ENCODE measurements around the gene CCDC127.
"Not testable (repeated sequence)": the region's sequence is repeated elsewhere in the genome, so short reads cannot be mapped to it uniquely, and the experiment has no call there.

CCDC127 gene

DNA sequence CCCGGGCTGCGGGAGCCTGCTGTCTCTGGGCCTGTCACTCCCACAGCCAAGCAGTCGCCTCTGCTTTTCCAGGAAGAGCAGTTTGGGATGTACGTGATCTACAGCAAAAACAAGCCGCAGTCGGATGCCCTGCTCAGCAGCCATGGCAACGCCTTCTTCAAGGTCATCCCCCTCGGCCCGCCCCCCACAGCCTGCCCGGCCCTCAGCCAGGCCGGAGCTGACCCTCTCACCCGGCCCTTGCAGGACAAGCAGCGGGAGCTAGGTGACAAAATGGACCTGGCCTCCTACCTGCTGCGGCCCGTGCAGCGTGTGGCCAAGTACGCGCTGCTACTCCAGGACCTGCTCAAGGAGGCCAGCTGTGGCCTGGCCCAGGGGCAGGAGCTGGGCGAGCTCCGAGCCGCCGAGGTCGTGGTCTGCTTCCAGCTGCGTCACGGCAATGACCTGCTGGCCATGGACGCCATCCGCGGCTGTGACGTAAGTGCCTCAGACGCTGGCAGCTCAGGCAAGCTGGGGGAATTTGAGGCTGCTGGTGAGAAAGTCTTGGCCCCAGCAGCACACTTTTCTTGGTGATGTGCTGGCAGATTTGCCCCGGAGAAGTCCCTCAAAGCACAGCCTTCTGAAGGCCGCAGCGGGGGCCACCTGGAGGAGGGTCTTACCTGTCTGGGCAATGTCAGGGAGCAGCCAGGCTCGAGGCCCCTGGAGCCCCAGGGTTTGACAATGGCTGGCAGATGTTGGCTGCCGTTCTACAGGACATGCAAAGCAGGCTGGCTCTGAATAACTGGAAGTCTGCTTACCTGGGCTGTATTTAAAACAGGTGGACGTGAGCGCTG lies 46.8 kb downstream of the CCDC127 start:
- no peak for DNase-seq

DNA sequence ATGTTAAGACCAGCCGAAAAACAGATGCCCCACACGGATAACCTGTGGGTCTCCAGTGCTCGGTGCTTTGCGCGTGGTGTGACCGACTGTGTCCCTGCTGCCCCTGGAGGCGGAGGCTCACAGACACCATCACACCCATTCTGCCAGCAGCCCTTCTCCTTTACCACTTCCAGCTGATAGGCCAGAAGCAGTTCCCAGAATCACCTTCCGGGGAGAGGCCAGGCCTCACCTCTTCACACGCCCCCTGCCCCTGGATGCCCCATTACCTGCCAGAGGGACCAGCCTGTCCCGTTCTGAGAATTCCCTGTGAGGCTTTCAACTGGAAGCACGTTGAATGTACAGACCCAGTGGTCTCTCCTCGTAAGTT lies 48.2 kb downstream of the CCDC127 start:
- no peak for DNase-seq

DNA sequence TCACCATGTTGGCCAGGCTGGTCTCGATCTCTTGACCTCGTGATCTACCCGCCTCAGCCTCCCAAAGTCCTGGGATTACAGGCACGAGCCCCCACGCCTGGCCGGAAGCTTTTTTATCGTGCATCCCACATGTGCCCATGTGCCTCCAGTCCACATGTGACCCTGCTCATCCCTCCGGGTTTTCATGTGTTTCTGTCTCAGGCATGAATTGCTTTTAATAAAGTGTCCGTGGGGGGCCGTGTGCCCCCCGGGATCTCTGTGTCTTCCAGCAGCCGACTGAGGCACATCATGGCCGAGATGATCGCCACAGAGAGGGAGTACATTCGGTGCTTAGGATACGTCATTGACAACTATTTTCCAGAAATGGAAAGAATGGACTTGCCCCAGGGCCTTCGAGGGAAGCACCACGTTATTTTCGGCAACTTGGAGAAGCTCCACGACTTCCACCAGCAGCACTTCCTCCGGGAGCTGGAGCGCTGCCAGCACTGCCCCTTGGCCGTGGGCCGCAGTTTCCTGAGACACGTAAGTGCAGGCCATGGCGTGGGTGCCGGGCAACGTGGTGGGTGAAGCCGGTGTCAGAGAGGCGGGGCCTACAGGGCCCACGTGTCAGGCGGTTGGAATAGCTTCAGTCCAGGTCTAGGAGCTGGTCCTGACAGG lies 48.8 kb downstream of the CCDC127 start:
- DNase-seq = no peak

DNA sequence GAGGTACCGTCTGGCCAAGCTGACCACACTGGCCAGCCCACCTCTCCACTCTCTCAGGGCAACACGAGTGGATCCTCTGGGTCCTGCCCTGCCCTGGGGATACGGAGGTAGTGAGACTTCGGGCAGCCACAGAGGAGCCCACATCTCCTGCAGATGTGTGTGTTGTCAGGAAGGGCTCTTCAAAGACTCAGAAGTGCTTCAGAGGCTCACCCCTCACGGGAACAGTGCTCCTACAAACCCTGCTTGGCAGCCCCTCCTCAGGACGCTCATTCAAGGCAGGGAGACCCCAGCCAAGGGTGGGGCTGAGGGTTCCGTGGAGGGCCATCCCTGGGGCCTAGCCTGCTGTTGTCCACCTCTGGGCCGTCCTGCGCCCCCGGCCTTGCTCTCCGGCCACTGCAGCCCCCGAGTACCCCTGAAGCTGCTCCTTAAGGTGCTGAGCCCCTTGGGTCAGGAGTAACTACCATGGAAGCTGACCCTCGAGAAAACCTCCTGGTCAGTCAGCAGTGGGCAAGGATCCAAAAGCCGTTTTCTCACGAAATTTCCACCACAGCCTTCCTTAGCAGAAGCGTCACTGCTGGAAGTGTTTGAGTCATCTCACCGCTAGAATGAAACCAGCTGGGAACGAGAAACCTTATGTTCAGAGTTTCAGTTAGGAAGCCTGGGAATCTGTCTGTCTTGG lies 49.8 kb downstream of the CCDC127 start:
- DNase-seq = no peak

DNA sequence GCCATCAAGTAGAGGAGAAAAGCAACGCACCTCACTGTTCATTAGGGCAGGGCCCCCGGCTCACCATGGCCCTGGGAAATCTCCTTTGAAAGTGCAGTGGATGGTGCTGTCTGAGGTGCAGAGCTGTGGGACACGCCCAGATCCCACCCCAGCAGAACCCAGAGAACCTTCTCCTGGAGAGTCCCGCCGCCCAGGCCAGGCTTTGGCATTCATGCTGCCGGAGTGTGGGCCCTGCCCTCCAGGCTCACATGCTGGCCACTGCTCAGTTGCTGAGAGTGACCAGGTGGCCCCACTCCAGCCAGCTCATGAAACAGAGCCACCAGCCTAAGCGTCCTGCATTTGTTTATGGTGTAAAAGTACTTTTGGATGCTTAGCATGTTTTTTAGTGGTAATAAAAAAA lies 50.4 kb downstream of the CCDC127 start:
- no peak for DNase-seq

DNA sequence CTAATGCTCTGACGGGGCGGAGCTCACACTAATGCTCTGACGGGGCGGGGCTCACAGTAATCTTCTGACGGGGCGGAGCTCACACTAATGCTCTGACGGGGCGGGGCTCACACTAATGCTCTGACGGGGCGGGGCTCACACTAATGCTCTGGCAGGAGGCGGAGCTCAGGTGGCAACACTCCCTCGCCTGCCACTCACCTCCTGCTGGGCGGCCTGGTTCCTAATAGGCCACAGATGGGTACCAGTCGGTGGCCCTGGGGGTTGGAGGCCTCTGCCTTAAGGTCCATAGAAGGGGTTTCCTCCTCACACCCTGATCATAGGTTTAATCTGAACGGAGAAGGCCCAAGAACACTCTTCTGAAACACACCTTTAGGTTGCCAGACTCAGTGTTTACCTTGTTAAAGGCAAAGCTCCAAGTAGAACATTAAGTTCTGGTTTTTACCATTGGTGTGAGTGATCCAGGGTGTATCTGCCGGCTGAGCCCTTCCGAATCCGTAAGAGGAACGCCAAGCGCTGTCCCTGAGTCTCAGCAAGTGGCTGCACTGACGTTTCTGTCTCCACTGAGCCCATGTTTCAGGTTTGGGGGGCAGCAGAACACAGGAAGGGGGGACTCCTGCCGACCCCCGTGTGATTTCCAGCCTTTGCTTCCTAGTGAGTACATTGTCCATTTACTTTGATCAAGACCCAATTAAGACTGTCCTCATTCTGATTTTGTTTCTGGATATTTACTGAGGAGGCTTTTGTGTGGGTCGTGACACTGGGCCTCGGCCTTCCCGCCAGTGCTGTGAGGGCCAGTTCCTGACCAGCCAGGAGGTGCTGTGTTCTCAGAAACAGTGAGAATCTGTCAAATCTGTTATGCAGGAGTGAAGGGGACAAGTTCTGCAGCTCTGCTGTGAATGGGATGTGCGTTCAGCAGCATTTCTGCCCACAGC lies 51.2 kb downstream of the CCDC127 start:
- no peak for DNase-seq

DNA sequence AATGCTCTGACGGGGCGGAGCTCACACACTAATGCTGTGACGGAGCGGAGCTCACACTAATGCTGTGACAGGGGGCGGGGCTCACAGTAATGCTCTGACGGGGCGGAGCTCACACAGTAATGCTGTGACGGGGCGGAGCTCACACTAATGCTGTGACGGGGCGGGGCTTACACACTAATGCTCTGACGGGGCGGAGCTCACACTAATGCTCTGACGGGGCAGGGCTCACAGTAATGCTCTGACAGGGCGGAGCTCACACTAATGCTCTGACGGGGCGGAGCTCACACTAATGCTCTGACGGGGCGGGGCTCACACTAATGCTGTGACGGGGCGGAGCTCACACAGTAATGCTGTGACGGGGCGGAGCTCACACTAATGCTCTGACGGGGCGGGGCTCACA lies 53.2 kb downstream of the CCDC127 start:
- not testable (repeated sequence) for DNase-seq

DNA sequence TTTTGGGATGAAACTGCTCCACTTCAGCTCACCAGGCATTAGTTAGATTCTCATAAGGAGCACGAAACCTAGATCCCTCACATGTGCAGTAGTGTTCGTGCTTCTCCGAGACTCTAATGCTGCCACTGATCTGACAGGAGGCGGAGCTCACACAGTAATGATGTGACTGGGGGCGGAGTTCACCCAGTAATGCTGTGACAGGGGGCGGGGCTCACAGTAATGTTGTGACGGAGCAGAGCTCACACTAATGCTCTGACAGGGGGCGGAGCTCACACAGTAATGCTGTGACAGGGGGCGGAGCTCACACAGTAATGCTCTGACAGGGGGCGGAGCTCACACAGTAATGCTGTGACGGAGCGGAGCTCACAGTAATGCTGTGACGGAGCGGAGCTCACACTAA lies 53.7 kb downstream of the CCDC127 start:
- no peak for DNase-seq

DNA sequence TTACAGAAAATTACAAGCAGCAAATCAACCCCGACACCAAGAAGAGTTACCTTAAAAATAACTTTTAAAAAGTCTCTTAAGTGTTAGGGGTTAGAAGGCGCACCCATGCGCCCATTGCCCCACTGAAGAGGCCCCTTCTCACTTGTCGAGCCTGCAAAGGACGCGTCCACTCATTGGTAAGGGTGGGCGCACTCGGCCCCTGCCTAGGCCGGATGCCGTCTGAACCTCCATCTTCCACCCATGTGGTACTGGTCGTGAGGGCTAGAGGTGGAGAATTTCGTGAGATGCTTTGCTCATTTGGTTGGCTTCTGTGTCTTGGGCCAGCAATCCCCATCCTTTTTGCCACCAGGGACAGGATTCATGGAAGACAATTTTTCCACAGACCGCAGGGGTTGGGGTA lies 54.1 kb downstream of the CCDC127 start:
- DNase-seq = no peak

DNA sequence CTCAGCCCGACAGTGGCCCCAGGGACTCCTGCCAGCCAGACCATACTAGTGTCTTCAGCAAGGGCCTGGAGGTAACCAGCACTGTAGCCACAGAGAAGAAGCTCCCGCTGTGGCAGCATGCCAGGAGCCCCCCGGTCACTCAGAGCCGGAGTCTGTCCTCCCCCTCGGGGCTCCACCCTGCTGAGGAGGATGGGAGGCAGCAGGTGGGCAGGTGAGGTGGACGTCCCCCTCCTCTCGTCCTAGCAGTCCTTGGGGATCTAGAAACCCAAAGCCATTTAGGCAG lies 54.7 kb downstream of the CCDC127 start:
- no peak for DNase-seq

DNA sequence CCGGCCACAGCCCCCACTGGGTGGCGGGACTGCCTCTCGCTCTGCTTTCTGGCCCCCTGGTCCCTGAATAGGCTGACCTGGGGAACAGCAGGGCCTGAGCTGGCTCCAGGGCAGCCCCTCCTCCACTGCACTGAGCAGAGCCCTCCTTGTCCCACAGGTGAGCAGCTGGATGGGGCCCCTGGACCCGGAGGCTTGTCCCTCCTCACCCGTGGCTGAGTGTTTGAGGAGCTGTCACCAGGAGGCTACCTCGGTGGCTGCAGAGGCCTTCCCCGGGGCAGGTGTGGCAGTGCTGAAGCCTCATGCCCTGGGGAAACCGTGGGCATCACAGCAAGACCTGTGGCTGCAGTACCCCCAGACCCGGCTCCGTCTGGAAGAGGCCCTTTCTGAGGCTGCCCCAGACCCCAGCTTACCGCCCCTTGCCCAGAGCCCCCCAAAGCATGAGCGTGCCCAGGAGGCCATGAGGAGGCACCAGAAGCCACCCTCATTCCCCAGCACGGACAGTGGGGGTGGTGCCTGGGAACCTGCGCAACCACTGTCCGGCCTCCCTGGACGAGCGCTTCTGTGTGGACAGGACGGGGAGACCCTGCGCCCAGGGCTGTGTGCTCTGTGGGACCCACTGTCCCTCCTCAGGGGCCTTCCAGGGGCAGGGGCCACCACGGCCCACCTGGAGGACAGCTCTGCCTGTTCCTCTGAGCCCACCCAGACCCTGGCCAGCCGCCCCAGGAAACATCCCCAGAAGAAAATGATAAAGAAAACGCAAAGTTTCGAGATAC lies 55.2 kb downstream of the CCDC127 start:
- no peak for DNase-seq

DNA sequence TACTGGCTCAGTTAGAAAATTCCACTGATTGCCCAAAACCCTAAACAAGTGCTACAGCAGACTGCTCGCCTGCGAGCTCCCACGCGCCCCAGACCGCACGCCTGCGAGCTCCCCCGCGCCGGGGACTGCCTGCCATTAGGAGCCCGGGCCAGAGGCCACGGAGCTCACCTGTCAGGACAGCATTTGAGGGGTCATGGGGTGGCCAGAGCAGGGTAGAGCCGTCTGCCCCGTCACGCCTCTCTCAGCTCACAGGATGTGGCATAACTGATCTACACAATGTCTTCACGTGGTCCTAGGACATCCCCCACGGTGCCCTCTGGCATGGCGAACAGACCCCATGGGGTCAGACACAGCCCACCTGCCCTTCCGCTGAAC lies 55.8 kb downstream of the CCDC127 start:
- no peak for DNase-seq

DNA sequence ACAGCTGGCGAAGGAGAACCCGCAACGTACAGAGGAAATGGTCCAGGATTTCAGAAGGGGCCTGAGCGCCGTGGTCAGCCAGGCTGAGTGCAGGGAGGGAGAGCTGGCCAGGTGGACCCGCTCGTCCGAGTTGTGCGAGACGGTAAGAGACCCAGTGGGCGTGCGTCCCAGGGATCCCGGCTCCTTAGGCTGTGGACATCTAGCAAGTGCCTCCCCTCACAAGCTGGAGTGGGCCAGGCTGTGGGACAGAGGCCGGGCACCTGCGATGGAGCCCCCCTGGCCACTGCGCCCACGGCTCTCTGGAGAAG lies 56.2 kb downstream of the CCDC127 start:
- no peak for DNase-seq

DNA sequence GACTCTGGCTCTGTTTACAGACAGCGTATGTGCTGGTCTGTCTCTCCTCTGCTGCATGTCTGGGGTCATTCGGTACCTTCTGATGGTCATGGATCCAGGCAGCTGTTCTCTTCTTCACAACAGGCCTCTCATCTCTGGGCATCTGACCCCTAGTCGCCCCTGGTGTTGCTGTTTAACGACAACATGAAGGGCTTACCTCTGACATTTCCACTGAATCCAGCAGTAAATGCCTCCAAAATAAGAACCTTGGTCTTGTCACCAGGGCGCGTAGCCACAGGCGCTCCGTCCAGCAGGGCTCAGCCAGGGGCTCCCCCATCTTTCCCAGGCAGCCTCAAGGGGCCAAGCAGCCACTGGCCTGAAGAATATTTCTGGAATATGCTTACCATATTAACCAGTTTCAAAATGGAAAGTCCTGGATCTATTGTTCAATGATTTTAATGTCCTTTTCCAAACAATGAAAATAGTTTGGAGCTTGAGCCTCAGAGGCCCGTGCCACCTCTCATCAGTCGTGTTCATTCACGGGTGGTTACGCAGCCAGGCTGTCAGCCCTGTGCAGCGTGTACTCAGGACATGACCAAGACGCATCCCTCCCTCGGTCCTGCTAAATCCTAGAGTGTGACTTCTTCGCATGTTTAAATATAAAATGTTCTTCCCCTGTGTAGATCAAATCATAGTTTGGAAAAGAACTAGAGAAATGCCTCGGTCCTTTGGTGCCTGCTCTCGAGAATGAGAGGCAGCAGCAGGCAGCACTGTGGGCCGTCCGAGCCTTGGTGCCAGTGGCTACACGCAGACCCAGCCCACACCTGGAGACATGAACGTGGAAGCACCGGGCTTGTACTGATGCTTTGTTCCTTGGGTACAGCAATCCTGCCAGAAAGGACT lies 56.8 kb downstream of the CCDC127 start:
- no peak for DNase-seq

DNA sequence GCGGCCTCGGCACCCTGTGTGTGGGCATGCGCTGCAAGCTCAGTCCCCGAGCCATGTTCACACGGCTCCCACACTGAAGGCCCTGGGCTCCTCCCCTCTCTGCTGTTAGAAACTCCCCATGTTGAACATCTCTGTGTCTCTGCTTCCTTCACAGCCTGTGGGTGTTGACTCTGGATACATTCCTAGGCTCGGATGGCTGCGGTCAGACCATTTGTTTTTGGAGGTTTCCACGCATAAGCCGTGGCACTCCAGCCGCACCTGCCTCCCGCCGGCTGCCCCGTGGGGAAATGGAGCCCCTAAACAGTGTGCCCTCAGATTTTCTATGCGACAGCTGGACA lies 57.8 kb downstream of the CCDC127 start:
- DNase-seq = no peak

DNA sequence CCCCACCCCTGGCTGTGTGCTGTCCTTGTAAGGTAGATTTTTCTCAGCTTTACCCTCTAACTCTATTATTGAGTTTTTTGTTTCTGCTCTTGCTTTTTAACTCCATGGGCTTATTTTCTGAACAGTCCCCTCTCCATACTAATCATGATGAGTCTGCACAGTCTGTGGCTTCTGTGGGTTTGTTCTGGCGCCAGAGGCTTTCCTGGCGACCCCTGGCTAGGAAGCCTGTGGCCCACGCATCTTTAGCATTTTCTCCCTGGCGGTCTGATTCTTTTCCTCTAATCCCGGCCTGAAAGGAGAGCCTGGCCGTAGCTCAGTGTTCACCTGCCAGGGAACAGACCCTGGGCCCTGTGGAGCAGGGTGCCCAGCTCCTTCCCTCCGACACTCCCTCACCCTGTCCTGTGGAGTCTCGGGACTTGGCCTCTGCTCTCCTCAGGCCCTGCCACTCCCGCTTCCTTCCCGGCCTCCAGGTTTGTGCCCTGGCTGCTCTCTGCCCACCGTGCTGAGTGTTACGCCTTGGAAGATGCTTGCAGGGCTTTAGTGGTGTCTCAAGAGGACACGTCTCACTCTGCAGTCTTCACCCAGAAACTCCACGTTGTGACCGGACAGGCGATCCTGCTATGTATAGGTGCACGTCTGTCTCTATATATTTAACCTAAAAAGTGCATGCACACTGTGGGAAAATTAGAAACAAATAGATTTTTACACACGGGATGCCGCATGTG lies 58.3 kb downstream of the CCDC127 start:
- DNase-seq = no peak

DNA sequence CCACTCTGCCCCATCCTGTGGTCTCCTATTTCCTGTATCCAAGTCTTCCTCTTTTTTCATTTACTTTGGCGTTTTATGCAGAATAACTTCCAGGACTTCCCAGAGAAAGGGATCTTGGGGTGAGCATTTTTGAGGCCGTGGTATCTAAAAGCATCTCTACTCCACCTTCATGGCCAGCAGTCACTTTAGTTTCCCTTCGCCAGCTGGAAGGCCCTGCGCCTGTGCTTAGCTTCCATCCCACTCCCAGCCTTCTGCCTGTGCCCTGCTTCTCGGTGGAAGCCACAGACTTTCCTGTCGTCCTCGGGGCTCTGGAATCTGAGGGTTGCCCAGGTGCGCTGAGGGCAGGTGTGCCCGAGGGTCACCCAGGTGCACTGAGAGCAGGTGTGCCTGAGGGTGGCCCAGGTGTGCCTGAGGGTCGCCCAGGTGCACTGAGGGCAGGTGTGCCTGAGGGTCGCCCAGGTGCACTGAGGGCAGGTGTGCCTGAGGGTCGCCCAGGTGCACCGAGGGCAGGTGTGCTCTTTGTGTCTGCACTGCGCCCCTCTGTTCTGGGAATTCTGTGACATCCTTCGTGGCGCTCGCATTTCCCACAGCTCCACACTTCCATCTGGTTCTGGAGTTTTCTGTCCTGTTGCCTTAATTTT lies 59.0 kb downstream of the CCDC127 start:
- no peak for DNase-seq

DNA sequence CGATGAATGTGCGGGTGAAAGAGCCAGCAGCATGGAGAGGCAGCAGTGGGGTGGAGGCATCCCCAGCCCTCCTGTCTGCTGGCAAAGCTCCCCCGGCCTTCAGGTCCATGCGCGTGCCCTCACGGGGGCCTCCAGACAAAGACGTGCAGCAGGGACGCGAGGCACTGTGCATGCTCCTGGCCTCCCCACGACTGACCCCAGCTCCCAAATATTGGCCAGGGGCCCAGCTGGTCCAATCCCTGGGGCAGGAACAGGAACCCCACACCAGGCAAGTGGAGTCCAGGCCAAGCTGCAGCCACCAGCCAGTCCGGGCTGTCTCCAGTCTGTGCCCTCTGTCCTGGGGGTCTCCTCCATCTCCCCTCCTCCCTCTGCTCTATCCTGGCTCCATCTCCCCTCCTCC lies 60.2 kb downstream of the CCDC127 start:
- no peak for DNase-seq

DNA sequence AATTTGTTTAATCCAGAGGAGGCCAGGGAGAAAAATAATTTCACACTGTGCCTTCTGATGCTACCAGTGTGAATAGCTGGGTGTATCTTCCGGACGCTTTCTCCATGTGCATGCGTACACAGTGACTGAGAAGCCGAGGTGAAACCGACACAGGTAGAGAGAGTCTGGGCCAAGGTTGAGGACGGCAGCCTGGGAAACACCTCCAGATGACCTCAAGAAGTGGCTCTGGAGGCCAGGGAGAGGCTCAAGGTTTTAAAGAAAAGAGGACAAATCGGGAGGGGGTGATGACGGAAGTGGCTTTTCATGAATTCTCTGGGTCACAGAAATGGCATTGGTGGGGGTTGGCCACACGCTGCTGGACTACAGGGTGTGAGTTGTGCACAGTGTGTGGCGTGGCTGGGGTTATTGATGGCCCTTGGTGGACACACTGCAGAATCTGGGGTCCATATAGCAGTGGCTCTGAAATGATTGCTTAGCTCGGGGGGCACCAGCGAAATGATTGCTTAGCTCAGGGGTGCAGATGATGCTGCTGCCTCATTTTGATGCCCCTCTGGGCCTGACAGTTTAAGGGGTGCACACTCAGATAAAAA lies 60.7 kb downstream of the CCDC127 start:
- no peak for DNase-seq

DNA sequence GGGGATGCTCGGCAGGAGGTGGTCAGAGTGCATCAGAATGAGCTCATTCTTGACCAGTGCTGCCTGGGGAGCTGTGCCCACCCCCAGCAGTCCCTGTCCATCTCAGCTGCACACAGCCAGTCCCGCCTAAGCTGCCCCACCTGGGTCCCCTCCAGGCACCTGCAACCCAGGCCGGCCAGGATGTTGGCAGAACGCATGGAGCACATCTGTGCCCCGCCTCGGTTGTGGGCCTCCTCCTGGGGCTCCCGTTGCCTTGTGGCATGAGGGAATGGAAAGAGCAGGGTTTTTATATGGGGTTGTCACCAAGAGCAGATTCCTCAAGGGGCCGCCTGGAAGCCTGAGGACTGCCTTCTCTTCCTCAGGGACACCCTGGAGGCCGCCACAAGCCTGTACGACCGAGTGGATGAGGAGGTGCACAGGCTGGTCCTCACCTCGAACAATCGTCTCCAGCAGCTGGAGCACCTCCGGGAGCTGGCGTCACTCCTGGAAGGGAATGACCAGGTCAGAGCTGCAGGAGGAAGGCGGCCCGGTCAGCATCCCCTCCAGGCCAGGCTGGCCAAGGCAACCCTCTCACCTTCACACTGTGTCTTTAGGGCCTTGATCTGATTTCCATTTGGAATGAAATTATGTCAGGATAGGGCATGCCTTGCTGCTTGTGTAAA lies 61.4 kb downstream of the CCDC127 start:
- DNase-seq = no peak

Measured in activated T-cell treated with anti-CD3 and anti-CD28 coated beads for 4 hours (primary cell).